Measurements from ENCODE around the gene NELL1.
A peak's percentile ranks its signal among the peaks of the same experiment; 100 is the strongest.

DNA sequence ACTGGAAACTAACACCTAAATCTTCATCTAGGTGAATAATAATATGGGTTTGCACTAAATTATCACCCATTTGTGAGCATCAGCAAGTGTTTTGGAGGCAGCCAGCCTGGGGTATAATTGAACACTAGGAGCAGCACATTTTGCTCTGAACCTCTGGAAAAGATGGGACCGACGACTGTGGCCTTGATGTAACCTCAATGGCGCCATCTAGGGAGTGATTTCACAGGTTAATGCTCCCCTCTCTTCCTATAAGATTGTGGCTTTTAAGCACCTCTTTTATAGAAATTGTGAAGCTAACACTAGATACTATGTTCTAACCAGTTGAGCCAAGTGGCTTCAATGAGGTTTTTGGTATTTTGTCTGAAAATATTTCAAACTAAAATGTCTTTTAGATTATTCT, 203.7 kb downstream of the NELL1 start:
- TF ChIP-seq CTCF (conservative IDR thresholded peaks at IDR 0.05 in 1 of 2, IDR thresholded peaks at IDR 0.05 in 1 of 2; ENCODE audit: extremely low read depth in 1 of 2, insufficient read depth in 1 of 2, low read depth in 1 of 2, low read length in 2 of 2) (peak in 1 of 2 donors; percentile 9), EZH2 (IDR thresholded peaks at IDR 0.05; ENCODE audit: borderline replicate concordance, low read length) (no peak)

All from mammary epithelial cell (primary cell).